HG03442 (cell line): ENCODE results near the gene RPP25.
"Not testable (repeated sequence)": the region's sequence is repeated elsewhere in the genome, so short reads cannot be mapped to it uniquely, and the experiment has no call there.

Experiments used
- ATAC-seq: cut with Tn5 transposase; IDR thresholded peaks from one replicate; pipeline ENCODE4 v1.9.1; 2021; ENCODE audit warnings: mild to moderate bottlenecking, moderate library complexity; ENCODE audit not compliant: unreplicated experiment

RPP25 gene

GRCh38 chr15:74924525-74924924 lies 32.0 kb downstream of the RPP25 start:
- ATAC-seq = no peak

DNA sequence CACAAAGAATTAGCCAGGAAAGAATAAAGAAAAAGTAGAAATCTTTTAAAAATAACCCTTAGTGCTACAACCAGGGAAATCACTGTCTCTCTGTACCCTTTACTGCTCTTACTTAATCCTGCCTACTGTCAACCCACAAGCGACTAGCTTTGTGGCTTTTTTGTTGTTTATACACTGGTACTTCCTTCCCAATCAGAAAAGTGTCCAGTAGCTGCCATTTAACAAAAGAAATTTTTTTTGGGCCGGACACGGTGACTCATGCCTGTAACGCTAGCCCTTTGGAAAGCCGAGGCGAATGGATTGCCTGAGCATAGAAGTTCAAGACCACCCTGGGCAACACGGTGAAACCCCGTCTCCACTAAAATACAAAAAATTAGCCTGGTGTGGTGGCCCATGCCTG lies 36.1 kb downstream of the RPP25 start:
- no peak for ATAC-seq

GRCh38 chr15:74917676-74918075 lies 38.9 kb downstream of the RPP25 start:
- ATAC-seq = no peak

GRCh38 chr15:74913799-74914198 lies 42.8 kb downstream of the RPP25 start:
- not testable (repeated sequence) for ATAC-seq

DNA sequence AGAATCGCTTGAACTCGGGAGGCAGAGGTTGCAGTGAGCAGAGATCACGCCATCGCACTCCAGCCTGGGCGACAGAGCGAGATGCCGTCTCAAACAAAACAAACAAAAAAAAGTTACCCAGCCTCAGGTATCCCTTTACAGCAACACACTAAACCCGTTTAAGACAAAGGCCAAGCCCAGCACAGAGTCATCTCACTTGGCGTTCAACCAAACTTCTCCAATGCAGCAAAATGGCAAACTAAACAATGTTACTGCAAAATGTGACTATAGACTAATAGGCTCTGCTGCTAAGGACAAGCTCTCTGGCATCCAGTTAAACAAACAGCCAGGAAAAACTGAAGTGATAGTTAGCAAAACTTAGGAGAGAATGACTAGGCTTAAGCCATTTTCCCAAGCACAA lies 43.5 kb downstream of the RPP25 start:
- no peak for ATAC-seq

DNA sequence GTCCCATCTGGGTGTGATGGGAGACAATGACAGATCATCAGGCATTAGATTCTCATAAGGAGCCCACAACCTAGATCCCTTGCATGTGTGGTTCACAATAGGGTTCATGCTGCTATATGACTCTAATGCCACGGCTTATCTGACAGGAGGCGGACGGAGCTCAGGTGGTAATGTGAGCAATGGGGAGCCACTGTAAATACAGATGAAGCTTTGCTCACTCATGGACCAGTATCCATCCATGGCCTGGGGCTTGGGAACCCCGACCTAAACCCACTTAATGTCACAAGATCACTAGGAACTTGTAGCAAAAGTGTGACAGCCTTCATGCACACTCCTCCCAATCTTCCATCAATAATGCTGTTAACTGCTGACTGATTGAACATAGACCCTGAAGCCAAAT lies 47.9 kb downstream of the RPP25 start:
- ATAC-seq = no peak

DNA sequence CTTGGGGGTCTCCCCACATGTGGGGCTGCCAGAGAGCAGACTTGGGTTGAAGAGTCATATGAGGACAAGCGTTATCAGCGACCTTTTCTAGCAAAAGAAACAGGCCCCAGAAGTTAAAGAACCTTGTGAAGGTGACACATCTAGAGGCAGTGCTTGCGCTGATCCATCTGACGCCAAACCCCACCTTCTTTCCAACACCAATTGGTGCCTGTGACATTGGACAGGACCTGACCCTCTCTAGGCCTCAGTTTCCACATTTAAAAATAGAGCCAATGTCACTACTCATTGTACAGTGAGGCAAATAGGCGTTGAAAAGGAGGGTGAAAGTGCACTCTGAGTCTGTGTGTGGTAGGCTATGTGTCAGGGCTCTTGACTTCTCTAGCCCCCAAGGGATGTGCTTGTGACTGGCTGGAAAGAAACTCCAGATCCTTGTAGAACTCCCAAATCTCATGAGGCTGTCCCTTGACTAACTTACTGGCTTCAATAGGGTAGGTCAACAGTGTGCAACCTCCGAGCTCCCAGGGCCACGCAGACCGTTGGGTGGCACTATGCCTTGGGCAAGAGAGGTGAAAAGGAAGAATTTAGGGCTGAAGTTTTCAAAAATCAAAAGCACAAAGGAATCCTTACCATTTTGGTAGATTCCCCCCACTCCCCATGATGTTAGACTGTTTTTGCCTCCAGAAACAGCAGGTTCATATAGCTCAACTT lies 49.3 kb downstream of the RPP25 start:
- ATAC-seq = no peak

DNA sequence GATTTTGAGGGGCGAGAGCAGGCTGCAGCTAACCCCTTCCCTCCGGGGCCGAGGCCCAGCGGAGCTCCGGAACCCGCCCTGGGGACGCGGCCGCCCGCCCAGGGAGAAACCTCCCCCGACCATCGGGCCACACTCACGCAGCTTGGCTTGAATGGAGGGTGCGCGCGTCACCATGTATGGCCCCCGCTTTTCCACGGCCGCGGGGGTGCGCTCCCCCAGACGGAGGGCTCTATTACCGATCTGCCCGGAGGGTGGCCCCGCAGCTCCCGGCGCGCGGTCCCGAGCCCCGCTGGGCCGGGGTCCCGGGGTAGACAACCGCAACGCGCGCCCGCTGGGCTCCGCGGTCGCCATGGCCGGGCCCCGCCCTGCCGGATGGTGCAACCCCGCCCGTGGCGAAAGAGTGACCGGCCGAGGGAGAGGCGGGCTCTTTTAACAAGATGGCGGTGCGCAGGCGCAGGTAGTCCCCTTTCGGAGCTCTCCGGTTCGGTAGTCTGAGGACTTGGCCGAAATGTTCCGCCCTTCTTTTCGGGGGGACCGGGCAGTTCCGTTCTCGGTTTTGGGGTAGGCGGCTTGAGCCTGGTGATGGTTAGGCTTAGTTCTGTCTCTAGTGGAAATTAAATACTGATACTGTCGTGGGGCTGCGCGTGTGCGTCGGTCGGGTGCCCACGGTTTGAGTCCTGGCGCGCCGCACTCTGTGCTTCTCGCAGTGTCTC lies 50.0 kb downstream of the RPP25 start, which contains the start of gene FAM219B:
Gene FAM219B, minus strand, starts transcription at position 402 of the 713 bp plus-strand sequence. Its CDS starts 51 bp downstream, at position 351.
- ATAC-seq = peak; percentile 83

GRCh38 chr15:74906067-74906449 lies 50.5 kb downstream of the RPP25 start:
- peak; percentile 16 for ATAC-seq
